Measurements from ENCODE around the gene SLC7A8.

Gene SLC7A8

DNA sequence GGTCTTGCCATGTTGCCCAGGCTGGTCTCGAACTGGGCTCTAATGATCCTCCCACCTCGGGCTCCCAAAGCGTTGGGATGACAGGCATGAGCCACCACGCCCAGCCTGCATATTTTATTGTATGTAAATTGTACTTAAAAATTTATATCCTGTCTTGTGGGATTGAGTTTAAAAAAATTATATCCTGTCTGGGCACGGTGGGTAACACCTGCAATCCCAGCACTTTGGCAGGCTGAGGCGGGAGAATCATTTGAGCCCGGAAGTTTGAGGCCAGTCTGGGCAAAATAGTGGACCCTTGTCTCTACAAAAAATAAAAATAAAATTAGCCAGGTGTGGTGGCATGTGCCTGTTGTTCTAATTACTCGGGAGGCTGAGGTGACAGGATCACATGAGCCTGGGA lies 50.5 kb downstream of the SLC7A8 start:
- in situ Hi-C loops (cut with HindIII; ENCODE audit: low sequenced_read_pairs): no loop called here

DNA sequence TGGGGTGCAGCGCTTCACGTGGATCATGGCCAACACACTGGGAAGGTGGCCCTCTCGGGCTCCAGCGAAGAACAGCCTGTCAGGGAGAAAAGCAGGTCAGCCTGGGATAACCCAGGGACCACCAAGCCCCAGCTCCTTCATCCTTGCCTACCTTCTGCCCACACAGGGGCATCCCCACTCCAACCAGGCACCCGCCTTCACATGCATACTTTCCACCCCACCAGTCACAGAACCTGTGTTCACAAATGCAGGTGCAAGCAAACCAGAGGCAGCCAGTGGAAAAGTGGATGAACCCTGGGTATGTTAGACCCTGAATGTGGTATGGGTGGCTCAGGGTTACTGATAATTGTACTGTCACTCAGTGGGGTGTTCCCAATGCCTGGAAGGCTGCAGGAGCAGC lies 52.0 kb downstream of the SLC7A8 start:
- in situ Hi-C loops (cut with HindIII; ENCODE audit: low sequenced_read_pairs): no loop called here

DNA sequence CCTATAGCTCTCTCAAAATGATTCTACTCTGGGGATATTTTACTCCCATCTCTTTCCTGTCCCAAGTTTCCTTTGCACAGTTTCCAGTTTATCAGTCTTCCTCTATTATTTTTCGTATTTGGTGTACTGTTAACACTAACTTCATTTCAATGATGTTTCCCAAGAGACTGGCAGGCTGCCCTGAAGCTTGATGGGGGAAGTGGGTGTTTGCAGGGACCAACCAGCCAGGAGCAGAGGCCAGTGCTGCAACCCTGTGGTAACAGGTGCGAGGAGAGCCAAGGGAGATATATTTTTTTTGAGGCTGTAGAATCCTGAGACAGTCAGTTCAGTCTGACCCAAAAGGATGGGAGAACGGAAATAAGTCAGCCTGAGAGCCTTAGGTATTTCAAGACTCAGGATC lies 52.6 kb downstream of the SLC7A8 start:
- in situ Hi-C loops (cut with HindIII; ENCODE audit: low sequenced_read_pairs): no loop called here

DNA sequence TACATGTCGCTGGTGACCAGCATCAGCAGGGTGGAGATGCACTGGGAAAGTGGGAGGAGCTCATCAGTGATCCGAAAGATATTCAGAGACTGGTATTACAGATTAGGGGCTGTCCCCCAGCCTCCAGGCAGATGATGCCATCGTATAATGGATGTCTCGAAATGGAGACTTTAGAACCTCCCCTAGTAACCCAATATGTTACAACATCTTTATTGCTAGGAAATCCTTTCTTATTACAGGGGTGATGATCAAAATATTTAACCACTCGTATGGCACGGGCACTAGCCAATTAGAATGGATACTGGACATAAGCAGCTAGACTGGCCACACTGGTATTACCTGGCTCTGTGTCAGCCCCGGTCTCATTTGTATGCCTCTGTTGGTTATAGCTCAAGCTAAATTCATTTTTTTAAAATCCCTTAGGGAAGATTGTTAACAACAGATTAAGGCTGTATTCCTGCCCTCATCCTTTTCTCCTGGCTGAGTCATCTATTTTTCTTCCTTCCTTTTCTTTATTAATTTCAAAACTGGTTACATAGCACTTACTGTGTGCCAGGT lies 53.6 kb downstream of the SLC7A8 start:
- in situ Hi-C loops (cut with HindIII; ENCODE audit: low sequenced_read_pairs): no loop called here

DNA sequence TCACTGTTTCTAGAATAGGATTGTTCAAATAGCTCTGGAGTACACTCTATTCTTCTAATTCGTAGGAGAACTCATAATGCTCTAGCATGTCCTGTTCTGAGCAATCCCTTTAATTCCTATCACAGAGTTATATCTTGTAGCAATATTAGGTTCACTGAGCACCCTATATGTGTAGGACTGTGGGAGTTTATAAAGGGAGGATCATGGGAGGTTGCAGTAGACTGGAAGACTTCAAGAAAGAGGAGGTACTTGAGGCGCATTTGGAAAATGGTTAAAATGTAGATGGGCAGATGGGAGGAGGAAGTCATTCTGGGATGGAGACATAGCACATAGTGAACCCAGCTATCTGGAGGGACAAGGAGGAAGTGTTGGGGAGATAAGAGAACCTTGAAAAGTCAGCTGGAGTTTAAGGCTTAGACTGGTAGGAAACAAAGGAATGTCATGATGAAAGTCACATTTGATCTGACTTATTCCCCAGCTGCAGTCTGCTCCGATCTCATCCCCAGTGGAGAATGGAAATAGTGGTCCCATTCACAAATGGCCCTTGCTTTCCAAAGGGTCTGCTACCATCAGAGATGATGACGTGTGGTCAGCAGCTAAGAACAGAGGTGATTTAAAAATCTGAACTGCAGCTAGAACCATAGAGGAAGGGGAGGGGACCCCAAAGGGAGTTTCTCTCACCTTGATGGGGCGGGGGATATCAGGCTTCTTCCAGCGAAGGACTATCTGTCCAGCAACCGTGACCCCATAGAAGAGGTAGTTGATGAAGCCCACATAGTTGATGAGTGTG lies 54.3 kb downstream of the SLC7A8 start:
- in situ Hi-C loops (cut with HindIII; ENCODE audit: low sequenced_read_pairs): no loop called here

DNA sequence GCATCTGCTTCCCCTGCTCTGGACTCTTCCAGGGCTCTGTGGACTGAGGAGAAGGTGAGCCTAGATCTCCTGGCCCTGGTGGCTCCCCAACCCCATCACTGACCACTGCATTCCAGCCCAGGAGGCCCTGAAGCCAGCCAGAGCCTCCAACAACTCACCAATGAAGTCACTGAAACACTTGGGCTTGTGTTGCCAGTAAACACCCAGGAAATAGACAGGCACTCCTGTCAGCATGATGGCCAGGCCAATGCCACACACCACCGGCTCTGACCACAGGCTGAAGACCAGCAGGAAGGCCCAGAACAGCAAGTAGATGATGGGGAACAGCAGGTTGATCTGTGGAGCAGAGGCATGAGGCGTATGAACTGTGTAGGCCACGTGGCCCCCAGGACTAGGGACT lies 55.6 kb downstream of the SLC7A8 start:
- in situ Hi-C loops (cut with HindIII; ENCODE audit: low sequenced_read_pairs): no loop called here

DNA sequence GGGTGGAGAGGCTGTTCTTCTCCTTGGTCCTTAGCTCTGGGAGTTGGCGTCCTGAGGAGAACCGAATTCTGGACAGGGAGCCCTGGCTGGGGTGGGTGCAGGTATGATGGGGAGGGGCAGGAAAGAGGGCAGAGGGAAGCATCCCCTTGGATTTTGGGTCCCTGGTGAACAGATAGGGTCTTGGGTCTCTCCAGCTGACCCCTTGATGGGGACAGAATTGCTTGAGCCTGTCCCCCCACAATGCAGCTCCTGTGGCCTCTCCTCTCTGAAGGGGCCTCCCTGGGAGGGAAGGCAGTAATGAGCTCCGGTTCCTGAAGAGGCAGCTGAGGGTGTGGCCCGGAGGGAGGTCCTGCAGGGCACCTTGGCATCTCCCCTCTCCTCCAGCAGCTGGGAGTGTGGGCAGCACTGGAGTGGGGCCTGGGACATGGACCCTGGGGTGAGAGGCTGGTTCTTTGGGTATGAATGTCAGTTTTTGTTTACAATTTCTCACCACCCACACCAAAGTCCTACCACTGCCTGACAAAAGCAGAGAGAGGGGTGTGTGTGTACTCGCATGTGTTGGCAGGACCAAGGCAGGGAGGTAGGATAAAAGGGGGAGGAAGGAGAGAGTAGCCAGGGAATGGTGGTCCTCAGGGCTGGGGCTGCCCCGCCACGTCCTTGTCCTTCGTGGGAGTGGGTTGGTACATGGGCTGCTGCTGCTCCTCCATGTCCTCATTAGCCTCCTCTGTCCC lies 56.7 kb downstream of the SLC7A8 start:
- in situ Hi-C loops (cut with HindIII; ENCODE audit: low sequenced_read_pairs): no loop called here

DNA sequence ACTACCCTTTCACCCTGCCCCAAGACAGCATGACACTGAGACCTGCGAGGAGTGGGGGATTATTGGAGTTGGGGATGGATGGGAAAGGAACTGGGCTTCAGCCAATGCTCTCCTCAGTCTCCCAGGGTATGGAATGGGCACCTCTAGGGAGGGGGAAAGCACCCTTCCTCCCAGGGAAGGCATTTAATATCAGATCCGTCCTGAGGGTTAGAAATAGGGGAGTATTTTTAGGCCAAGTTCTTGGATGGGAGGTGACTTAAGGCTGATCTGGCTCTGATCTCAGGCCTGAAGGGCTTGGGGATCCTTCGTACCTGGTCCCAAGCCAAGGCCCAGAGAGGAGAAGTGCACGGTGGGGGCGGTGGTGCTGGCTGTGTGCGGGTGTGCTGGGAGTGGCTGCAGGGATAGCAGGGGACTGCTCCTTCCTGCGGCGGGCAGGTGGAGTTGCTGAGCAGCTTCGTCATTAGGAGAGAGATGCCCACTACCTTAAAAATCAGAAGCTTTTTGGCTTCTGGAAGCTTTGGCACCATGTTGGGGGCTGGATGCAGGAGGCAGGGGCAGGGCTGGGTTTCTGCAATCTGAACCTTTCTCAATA lies 57.4 kb downstream of the SLC7A8 start:
- in situ Hi-C loops (cut with HindIII; ENCODE audit: low sequenced_read_pairs): no loop called here

DNA sequence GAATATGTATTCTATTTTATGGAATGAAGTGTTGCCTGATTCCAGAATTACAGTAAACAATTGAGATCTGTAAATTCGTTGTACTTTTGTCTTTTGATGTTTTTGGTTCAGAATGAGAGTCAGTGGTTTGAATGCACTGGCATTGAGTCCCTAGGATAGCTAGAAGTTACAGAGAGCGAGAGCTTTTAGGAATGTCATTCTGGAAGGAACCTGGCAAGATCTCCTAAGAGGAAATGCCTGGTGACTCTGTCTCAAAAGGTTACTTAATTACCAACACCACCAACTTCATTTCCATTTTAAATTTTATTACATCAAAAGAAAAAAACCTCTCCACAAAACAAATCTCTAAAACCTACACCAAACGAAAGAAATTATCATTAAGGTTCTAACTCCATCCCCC lies 58.4 kb downstream of the SLC7A8 start:
- in situ Hi-C loops (cut with HindIII; ENCODE audit: low sequenced_read_pairs): no loop called here

DNA sequence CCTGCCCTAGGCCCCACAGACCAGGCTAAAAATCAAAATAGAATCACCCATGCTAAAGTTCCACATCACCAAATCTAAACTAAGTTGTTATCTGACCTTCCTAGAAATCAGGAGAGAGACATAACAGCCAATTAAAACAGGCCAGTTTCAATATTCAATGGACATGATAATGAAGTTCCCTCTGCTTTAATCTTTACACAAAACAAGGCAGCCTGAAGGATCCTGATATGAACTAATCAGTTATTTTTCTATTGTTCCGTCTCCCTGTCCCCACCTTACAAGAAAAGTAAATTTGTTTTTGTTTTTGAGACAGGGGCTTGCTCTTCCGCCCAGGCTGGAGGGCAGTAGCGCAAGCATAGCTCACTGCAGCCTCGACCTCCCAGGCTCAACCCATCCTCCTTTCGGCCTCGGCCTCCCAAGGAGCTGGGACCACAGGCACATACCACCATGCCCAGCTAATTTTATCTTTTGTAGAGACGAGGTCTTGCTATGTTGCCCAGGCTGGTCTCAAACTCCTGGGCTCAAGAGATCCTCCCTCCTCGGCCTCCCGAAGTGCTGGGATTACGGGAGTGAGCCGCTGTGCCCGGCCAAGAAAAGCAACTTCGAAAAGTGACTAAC lies 59.0 kb downstream of the SLC7A8 start:
- in situ Hi-C loops (cut with HindIII; ENCODE audit: low sequenced_read_pairs): no loop called here

DNA sequence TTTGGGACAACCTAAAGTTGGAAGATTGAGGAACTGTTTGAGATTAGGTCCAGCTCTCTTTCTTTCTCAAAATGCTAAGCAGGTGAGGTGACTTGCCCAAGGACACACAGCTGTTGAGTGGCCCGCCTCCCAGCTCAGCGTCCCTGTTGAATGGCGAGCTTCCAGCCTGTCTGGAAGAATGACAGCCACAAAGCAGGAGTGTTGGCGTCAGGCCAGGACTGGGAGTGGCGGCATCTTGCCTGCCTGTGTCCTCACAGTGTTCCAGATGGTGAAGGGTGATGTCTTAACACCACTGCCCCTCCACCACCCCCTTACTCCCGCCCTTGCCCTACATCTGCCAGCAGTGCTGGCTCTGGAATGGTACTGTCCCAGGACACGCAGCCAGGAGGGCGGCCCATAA lies 60.0 kb downstream of the SLC7A8 start:
- in situ Hi-C loops (cut with HindIII; ENCODE audit: low sequenced_read_pairs): no loop called here

DNA sequence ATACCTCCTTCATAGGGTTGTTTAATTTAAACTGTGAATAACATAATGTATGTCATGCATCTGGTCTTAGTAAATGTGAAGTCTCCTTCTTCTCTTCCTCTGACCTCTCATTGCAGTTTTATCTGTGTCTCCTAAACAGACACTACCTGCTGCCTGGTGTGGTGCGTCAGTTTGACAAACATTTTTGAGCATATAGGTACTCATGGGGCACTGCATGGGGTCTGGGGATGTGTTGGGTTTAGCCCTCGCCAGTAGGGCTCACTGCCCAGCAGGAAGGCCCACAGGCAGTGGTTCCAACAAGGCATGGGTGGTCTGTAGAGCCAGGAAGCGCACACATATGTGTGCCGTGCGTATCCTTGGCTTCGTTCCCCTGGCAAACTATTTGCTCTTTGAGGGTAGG lies 61.4 kb downstream of the SLC7A8 start:
- in situ Hi-C loops (cut with HindIII; ENCODE audit: low sequenced_read_pairs): no loop called here

DNA sequence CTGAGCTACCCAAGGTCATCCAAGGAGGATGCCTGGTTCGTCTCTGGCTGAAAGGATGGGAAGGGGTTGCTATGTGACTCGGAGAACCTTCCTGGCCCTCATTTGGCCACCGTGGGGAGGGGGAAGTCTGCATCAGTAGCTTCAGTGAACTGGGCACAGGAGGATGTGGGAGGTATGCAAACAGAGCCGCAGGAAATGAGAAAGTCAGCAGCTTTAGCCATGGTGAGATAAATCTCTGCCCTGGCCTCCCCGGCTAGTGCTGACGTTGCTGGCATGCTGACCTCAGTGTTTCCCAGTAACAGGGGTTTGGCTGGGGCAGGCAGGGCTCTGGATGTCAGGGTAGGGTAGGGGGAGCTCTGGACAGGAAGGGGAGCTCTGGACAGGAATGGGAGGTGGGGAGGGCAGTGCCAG lies 62.1 kb downstream of the SLC7A8 start:
- in situ Hi-C loops (cut with HindIII; ENCODE audit: low sequenced_read_pairs): no loop called here

DNA sequence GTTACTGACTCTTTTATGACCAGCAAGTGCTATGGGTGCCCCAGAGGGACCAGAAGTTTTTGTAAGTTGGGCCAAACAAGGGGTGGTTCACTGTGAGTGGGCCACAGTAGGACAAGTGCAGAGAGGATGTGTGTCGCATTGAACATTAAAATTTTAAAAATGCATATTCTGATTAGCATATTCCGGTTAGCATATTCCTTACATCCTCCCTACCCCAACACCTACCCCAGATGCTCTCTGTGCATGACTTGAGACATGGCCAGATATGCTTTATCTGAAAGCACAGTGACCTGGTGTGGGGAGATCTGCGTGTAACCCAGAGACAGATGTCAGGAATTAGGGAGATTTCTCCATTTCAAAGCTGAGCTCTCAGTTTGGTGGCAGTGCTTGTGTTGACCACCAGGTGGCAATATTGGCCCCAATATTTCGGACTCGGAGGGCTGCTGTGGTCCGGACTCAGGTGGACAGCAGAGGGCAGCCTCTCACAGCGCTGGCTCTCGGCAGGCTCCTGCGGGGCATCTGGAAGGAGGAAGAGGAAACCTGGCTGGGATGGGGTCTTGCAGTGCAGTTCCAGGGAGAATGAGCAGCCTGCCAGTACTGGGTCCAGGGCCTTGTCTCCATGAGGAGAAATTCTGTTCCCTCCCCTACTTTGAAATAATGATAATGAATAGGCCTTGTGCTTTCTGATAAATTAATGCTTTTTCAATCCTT lies 62.8 kb downstream of the SLC7A8 start:
- in situ Hi-C loops (cut with HindIII; ENCODE audit: low sequenced_read_pairs): no loop called here

DNA sequence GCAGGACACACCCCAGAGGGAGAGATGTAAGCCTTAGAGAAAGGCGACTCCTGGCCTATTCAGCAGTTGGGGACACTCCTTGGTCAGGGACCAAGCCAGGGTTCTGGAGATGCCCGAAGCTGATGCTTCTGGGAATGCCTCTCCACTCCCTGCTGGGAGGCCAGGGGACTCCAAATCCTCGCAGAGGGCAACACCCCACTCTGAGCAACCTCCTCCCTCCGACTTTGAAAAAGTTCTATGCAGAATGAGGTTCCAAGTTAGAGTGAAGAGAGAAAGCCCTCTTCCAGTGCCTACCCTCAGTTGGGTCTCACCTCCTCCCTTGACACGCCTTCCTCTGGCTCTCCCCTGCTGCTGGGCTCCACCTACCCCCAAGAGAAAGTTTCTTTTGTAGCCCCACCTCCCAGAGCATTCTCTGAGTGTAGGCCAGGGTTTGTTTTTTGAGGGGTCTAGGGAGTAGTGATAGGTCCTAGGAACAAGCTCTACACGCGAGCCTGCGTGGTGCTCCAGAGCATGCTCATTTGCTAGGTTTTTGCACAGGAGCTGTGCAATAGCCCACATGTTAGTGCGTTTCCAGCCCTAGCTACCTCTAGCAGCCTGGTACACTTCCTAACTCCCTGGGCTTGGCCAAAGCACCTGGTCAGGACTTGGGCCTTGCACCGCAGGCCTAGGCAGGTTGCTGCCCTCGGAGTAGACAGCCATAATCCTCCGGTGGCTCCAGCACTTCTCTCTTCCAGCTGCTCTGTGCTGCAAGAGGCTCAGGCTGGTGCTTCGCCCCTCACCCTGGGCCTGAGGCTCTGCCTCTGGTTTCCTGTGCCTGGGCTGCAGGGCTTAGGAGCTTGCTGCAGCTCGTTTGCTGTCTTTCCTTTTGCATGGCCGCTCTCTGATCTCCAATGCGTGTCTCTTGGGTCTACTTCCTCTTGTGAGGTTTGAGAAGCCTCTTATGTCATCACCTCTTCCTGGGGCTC lies 63.8 kb downstream of the SLC7A8 start:
- in situ Hi-C loops (cut with HindIII; ENCODE audit: low sequenced_read_pairs): no loop called here

DNA sequence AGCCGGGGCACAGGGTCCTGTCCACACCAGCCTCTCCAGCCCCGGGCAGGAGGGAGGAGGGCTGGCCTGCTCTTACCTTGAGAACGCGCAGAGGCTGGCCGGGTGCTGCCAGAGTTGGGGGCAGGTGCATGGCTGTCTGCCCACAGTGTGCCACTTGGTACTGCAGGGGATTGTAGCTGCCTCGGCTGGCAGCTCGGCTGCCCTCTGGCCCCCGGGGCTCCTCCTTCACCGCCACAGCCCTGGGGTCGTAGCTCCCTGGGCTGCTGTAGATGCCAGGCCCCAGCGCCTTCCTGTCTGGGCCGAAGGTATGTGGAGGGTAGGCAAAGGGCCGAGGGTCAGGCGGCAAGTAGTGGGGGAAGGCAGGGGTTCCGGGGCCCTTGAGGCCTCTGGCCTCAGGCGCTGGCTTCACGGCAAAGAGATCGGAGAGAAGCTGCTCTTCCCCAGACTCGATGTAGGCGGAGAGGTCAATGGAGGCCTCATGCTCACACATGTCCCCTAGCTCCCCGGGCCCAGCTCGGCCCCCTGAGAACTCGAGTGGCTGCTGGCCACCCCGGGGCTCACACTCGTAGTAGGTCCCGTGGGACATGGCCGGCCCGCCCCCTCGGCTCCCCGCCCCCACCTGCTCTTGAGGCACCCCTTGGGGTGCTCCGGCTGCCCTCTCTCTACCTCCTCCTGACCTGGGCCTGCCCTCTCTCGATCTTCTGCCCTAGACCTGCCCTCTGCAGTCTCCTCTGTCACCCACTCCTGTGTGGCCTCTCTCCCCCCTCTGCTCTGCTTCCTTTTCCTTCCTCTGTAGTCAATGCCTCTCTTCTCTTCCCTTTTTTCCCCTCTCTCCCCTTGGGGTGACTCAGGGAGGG lies 64.7 kb downstream of the SLC7A8 start, which contains the start of gene CEBPE:
TSS of gene CEBPE (minus strand) at position 750 of the 857 bp plus-strand sequence. CDS start at position 586, 164 bp downstream.
- in situ Hi-C loops (cut with HindIII; ENCODE audit: low sequenced_read_pairs): no loop called here

DNA sequence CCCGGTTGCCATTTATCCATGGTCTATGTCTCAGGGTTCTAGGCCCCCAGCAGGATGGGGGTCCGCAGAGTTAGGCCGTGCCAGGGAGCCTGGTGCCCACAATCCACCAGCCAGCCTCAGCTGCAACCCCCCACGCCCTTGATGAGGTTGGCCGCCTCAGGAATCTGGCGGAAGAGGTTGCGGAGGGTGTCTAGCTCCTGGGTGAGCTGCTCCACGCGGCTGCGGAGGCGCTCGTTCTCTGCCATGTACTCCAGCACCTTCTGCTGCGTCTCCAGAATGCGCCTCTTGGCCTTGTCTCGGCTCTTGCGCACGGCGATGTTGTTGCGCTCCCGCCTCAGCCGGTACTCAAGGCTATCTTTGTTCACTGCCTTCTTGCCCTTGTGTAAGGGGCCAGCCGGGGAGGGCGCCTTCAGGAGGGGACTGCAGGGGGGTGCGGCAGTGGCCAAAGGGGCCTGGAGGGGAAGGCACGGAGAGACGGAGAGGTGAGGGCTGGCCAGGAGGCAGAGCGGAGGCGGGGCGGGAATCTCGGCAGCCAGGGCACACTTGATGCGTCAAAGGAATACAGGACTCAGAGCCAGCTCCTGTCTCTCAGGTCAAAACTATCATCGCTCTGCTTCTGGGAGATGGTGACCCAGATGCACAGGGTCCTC lies 66.0 kb downstream of the SLC7A8 start:
- in situ Hi-C loops (cut with HindIII; ENCODE audit: low sequenced_read_pairs): no loop called here

DNA sequence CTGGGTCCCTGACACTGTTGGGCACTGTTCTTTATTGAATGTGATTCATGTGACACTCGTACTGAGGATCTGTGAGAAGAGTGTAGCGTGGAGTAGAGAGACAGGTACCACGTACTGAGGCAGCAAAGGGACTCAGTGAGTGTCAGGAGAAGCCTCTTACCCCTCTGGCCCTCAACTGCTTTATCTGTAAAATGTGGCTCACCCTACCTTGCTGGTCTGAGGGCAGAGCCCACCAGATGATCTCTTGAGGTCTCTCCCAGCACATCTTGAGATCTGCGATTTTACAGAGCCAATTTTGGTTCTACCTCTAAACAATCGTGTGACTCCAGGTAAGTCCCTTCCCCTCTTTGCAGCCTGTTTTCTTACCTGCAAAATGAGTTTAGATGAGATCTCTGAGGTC lies 67.5 kb downstream of the SLC7A8 start:
- in situ Hi-C loops (cut with HindIII; ENCODE audit: low sequenced_read_pairs): no loop called here

Measured in DLD1 (cell line).